ENCODE measurements around the gene SLC37A4.
A peak's percentile ranks its signal among the peaks of the same experiment; 100 is the strongest.
"Not testable (repeated sequence)": the region's sequence is repeated elsewhere in the genome, so short reads cannot be mapped to it uniquely, and the experiment has no call there.

Gene SLC37A4

DNA sequence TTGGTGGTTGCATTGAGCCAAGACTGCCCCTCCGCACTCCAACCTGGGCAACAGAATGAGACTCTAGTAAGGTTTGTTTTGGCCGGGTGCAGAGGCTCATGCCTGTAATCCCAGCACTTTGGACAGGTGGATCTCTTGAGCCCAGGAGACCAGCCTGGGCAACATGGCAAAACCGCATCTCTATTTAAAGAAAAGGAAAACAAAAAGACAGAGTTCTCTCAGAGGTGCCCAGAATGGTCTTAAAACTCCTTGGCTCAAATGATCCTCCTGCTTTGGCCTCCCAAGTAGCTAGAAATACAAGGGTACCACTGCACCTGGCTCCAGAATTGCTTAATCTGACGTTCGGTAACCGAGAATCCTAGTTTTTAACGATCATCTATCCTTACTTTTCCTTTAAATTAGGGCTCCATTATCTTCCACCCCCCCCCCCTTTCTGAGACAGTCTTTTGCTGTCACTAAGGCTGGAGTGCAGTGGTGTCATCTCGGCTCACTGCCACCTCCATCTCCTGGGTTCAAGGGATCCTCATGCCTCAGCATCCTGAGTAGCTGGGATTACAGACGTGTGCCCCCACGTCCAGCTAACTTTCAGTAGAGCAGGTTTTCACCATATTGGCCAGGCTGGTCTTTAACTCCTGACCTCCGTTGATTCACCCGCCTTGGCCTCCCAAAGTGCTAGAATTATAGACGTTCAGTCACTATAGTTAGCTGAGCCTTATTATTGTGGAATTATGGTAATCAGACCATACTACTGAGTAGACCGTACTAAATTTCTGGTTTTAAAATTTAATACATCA lies 14.3 kb downstream of the SLC37A4 start:
- DNase-seq = no peak

DNA sequence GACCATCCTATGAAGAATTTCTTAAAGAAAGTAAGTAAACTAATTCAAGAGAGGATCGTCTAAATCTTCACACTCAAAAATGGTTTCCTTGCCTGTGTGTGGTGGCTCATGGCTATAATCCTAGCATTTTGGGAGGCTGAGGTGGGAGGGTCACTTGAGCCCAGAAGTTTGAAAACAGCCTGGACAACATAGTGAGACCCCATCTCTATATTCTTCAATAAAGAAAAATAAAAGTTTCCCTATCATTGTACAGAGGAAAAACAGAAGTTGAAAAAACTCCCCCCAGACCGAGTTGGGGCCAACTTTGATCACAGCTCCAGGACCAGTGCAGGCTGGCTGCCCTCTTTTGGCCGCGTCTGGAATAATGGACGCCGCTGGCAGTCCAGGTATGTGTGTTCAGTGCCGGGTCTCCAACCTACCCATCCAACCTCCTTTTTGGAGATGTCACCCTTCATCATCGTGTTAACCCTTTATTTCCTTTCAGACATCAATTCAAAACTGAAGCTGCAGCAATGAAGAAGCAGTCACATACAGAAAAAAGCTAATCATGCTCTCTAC lies 15.5 kb downstream of the SLC37A4 start:
- no peak for DNase-seq

DNA sequence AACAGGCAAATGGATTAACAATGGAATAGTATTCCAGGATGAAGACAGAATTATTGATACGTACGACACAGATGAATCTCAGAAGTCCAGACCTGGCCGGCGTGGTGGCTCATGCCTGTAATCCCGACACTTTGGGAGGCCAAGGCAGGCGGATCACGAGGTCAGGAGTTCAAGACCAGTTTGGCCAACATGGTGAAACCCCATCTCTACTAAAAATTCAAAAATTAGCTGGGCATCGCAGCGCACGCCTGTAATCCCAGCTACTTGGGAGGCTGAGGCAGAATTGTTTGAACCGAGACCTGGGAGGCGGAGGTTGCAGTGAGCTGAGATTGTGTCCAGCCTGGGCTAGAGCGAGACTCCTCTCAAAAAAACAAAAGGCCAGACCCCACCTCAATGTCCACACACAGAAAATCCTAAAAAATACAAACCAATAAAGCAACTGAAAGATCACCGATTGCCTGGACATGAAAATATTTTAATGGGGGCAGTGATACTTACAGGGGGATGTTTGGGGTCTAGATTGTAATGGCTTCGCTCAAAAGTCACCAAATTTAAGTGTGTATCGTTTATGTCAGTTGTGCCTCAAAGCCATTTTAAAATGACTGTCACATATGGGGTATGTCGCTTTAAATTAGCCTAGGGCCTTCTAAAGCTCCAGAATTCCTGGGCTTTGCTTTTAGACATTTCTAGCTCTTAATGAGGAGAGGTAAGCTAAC lies 16.3 kb downstream of the SLC37A4 start:
- no peak for DNase-seq

DNA sequence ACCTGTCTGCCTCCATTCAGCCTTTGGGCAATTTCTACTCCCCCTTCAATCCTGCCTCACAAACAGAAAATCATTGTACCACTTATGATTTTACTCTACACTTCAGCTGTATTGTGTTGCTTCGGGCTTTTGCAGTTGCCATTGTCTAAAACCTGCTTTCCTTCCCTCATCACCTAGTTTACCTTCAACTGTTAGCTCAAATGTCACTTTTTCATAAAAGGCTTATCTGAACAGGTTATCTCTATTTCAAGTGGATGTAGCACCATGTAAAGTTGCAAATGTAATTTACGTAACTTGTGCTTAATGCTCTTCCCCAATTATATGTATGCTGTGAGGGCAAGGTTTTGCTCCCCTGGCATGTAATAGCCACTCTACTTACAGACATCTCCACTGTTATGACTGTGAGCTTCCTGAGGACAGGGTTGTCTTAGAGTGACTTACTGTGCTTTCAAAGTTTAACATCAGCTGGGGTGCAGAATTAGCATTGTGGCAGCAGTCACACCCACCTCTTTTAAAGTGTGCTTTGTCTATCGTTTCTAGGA lies 18.0 kb downstream of the SLC37A4 start:
- no peak for DNase-seq

DNA sequence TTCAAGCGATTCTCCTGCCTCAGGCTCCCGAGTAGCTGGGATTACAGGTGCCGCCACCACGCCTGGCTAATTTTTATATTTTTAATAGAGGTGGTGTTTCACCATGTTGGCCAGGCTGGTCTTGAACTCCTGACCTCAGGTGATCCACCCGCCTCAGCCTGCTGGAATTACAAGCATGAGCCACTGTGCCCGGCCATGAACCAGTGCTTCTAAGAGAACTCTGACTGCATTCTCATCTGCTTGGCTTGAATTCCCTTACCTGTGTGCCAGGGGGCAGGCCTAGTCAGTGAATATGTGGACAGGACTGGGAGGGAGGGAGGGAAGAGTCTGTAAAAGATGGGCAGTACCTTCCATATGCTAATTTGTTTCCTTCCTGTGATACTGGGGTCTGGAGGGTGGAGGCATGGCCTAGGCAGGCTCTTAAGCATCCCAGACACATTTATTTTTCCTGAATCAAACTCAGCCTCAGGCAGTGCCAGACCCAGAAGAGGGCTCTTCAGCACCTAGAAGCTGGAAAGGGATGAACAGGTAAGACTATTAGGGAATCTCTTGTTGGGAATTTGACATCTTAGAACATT lies 19.1 kb downstream of the SLC37A4 start:
- DNase-seq = no peak

DNA sequence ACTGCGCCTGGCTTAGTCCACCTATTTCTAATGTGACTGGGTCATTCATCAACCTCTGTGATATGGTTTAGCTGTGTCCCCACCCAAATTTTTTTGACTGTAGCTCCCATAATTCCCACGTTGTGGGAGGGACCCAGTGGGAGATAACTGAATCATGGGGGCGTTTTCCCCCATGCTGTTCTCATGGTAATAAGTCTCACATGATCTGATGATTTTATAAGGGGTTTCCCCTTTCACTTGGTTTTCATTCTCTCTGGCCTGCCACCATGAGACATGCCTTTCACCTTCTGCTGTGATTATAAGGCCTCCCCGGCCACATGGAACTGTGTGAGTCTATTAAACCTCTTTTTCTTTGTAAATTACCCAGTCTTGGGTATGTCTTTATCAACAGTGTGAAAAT lies 24.0 kb downstream of the SLC37A4 start:
- DNase-seq = no peak

DNA sequence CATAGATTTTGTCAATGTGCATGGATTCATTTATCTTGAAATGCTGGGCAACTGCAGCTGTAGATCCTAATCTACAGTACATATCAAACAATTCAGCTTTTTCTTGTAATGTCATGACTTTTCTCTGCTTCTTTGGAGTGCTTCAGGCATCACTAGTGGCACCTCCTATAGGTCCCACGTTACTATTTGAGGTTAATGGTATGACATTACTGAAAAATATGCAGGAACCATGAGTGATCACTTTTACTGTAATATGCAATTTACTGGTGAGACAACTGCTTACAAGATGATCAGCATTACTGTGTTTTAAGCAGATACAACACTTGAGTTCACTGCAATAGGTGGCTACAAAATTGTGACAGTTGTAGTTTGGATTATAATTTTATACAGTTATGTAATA lies 29.8 kb downstream of the SLC37A4 start:
- no peak for DNase-seq

DNA sequence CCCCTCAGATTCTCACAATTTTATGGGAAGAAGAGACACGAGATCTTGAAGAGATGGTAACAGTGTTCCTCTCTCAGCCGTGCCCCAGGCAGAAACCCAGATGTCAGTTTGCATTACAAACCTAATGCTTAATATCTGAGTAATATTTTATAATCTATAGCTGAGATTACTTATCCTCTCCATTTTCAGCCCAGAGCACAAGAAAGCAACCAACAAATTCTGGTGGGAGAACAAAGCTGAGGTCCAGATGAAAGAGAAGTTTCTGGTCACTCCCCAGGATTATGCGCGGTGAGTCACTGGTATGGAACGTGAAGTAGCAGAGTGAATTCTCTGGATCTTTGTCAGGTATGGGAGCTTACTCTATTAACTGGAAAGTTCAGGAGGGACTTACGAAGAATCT lies 31.9 kb downstream of the SLC37A4 start:
- no peak for DNase-seq

DNA sequence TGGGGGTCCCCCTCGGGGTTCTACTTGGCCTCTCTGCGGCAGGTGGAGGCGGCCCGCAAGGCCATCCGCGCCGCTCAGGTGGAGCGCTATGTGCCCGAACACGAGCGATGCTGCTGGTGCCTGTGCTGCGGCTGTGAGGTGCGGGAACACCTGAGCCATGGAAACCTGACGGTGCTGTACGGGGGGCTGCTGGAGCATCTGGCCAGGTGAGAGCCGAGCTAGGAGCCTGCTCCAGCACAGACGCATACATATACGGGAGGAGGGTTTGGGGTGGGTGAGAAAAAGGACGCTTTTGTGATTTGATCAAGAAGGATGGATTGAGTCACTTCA lies 32.3 kb downstream of the SLC37A4 start:
- DNase-seq = no peak

DNA sequence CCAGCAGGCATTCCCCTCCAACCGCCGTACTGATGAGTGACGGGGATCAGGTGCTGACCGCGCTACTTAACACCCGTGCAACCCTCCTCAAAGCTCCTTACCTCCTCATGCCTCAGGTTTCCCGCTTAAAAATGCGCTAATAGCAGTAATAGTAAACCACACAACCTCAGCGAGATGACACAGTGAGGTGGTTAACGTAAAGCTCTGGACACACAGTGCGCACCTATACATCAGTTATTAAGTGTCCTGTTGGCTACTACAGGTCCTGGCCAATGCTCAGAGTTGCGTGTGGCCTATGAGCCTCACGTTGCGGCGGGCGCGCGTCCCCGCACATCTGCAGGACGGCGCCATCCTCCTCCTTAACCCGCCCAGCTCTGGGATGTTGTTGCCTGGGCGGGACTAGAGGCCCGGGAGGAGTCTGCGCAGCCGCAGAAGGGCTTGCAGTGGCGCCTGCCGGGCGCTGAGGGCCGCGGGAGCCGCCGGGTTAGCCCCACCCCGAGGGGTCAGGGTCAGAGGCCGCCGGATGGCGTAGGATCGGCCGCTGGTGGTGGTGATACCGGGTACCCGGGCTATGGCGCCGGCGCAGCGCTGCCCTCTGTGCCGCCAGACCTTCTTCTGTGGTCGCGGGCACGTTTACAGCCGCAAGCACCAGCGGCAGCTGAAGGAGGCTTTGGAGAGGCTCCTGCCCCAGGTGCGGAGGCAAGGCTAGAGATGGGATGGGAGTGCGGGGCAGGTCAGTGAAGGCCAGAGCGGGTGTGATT lies 32.9 kb downstream of the SLC37A4 start, which contains the start of gene CENATAC:
CENATAC (plus strand) TSS at position 512 of the 761 bp plus-strand sequence; CDS start at position 572, 60 bp downstream.
- peak; percentile 42 for DNase-seq

DNA sequence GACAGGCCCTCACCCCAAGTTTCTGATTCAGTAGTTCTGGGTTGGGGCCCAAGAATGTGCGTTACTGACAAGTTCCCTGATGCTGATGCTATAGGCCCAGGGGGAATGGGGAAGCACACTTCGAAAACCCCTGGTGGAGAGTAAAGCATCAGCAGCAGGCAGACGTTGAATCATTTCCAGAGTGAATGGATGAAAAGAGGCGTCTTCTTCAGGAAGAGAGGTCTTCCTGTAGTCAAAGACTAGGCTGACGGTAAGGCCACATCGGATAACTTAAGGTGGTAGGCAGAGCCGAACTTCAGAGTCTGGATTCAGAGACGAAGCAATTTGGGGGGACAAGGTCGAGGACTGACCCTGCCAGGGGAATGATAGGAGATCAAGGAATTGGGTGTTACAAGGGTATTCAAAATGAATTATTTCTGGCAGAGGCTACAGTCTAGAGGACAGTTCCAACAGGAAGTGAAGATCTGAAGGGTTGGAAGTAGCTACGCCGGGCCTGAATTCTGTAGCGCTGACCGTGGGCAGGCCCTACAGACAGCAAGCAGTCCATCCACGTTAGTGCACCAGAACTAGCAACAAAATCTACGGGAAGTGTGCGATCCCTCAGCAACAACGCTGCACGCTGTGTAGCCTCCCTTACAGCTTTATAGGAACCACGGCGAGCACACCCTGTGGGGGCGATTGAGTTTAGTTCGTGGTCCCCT lies 33.6 kb downstream of the SLC37A4 start:
- no peak for DNase-seq

DNA sequence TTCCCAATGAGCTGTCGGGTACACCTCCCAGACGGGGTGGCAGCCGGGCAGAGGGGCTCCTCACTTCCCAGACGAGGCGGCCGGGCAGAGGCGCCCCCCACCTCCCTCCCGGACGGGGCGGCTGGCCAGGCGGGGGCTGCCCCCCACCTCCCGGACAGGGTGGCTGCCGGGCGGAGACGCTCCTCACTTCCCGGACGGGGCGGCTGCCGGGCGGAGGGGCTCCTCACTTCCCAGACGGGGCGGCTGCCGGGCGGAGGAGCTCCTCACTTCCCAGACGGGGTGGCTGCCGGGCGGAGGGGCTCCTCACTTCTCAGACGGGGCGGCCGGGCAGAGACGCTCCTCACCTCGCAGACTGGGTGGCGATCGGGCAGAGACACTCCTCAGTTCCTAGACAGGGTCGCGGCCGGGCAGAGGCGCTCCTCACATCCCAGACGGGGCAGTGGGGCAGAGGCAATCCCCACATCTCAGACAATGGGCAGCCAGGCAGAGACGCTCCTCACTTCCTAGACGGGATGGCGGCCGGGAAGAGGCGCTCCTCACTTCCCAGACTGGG lies 39.1 kb downstream of the SLC37A4 start:
- DNase-seq = not testable (repeated sequence)

DNA sequence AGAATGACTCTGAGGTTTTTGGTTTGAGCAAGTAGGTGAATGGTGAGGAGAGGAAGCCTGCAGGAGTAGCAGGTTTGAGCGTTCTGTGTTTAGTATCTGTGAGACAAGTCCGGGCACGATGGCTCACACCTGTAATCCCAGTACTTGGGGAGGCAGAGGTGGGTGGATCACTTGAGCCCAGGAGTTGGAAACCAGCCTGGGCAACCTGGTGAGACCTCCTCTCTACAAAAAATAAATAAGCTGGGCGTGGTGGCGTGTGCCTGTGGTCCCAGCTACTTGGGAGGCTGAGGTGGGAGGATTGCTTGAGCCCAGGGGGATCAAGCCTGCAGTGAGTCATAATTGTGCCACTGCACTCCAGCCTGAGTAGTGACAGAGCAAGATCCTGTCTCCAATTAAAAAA lies 42.4 kb downstream of the SLC37A4 start:
- no peak for DNase-seq

DNA sequence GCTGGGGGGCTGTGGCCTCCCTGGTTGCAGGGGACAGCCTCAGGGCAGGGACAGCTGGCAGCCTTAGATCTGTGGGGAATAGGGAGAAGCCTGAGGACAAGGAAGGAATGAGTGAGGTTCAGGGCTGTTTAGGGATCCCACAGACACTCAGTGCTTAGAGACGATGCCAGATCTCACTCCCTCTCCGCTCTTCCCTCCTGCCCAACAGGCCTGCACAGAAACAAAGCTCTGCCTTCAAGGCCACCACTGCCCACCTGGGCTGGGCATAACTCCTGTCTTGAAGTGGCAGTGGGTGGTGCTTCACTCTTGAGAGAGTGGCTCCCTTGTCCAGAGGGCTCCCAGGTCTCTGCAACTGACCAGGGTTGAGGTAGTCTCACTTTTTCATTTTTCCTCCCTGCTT lies 45.9 kb downstream of the SLC37A4 start:
- no peak for DNase-seq

DNA sequence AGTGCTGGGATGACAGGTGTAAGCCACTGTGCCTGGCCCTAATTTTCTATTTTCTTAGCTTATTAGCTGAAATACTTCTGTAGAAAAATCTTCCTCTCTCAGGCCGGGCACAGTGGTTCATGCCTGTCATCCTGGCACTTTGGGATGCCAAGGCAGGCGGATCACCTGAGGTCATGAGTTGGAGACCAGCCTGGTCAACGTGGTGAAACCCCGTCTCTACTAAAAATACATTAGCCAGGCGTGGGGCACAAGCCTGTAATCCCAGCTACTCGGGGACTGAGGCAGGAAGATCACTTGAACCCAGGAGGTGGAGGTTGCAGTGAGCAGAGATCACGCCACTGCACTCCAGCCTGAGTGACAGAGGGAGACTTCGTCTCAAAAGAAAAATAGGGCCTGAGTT lies 46.3 kb downstream of the SLC37A4 start:
- DNase-seq = not testable (repeated sequence)

DNA sequence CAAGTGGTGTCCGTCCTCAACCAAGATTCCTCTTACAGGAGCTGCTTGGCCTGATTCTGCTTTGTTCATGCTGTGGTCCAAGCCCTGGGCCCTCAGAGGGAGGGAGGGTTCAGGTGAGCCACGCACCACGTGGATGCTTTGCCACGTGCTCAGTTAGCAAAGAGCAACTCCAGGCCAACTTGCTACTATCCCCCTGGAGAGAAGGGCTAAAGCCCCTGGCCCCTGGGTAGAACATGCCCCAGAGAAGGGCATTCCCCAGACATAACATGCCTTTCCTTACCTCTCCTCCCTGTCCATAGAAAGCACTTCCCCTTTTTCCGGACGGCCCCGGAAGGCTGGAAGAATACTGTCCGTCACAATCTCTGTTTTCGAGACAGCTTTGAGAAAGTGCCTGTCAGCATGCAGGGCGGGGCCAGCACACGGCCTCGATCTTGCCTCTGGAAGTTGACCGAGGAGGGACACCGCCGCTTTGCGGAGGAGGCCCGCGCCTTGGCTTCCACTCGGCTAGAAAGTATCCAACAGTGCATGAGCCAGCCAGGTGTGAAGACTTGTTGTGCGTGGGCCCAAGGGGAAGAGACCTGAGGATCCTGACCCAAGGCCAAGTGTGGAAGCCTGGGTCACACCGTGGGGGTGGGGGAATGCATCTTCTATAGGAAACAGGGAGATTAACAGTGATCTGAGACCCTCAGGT lies 50.3 kb downstream of the SLC37A4 start:
- DNase-seq = no peak

DNA sequence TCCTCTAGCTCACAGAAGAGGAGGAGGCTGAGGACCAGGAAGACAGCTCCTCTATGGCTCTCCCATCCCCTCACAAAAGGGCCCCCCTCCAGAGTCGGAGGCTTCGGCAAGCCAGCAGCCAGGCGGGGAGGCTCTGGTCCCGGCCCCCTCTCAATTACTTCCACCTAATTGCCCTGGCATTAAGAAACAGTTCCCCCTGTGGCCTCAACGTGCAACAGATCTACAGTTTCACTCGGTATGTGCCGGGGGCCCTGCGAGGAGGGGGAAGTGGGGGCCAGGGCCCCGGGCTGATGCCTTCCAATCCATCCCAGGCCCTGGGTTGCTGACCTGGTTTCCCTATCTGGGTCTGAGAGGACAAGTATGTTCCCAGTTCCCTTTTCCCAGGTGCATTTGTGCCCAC lies 51.2 kb downstream of the SLC37A4 start:
- no peak for DNase-seq

DNA sequence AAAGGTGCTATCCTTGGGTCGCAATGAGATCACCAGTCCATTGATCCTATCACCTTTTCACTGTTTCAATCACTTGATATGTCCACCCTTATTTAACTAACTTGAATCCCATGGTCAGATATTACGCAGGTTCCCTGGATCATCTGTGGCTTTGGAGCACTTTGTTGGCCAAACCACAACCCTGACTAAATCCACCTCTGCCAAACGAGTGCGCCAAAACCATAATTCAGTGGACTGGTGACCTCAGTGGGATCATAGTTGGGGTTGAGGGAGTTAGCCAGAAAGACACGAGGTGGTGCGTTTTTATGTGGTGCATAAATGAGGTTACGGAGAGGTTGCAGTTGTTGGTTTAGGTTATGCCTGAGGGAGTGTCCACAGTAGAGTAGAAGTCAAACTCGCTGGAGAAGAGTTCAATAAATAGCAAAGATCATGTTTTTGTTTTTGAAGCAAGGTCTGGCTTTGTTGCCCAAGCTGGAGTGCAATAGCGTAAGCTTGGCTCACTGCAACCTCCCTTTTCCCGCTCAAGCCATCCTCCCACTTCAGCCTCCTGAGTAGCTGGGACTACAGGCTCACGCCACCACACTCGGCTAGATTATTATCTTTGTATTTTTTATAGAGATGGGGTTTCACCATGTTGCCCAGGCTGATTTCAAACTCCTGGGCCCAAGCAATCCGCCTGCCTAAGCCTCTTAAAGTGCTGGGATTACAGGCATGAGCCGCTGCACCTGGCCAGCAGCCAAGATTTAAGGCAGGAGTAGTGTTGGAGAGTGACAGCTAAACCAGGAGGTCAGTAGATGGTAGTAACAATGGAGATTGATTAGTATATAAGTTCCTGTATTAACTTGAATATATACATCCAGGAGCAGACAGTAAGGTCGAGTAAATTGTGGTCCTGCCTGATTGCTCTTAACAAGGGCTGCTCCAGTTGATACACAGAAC lies 54.6 kb downstream of the SLC37A4 start:
- DNase-seq = no peak

All from GOT3 (cell line).